Measurements from ENCODE around the gene GMCL1.
"Not testable (repeated sequence)": the region's sequence is repeated elsewhere in the genome, so short reads cannot be mapped to it uniquely, and the experiment has no call there.

Gene GMCL1

GRCh38 chr2:69791045-69791444, 38.4 kb upstream of the GMCL1 start:
- TF ChIP-seq POLR2AphosphoS5 (IDR thresholded peaks at IDR 0.05; ENCODE audit: low read depth, low read length) (no peak), POLR2A (IDR thresholded peaks at IDR 0.05; ENCODE audit: low read depth, low read length) (no peak), TAF1 (IDR thresholded peaks at IDR 0.05; ENCODE audit: borderline replicate concordance, low read depth, low read length) (no peak)
- DNase-seq (ENCODE audit: insufficient read length), result no peak
- no peak for FAIRE-seq

- DNase-seq (ENCODE audit: insufficient read length), result no peak
- FAIRE-seq, result no peak
- TF ChIP-seq POLR2AphosphoS5 (IDR thresholded peaks at IDR 0.05; ENCODE audit: low read depth, low read length) (no peak), TAF1 (IDR thresholded peaks at IDR 0.05; ENCODE audit: borderline replicate concordance, low read depth, low read length) (no peak), POLR2A (IDR thresholded peaks at IDR 0.05; ENCODE audit: low read depth, low read length) (no peak)
These were observed 33.3 kb upstream of the GMCL1 start for GRCh38 chr2:69796174-69796573.

GRCh38 chr2:69797235-69797634, 32.2 kb upstream of the GMCL1 start:
- FAIRE-seq (no peak), DNase-seq (ENCODE audit: insufficient read length) (no peak)
- TF ChIP-seq POLR2A (IDR thresholded peaks at IDR 0.05; ENCODE audit: low read depth, low read length), result no peak
- no peak for TF ChIP-seq TAF1 (IDR thresholded peaks at IDR 0.05; ENCODE audit: borderline replicate concordance, low read depth, low read length)
- no peak for TF ChIP-seq POLR2AphosphoS5 (IDR thresholded peaks at IDR 0.05; ENCODE audit: low read depth, low read length)

GRCh38 chr2:69797836-69798289, 31.6 kb upstream of the GMCL1 start:
- TF ChIP-seq TAF1 (IDR thresholded peaks at IDR 0.05; ENCODE audit: borderline replicate concordance, low read depth, low read length), result no peak
- no peak for TF ChIP-seq POLR2AphosphoS5 (IDR thresholded peaks at IDR 0.05; ENCODE audit: low read depth, low read length)
- TF ChIP-seq POLR2A (IDR thresholded peaks at IDR 0.05; ENCODE audit: low read depth, low read length), result no peak
- FAIRE-seq, result no peak
- DNase-seq (ENCODE audit: insufficient read length), result no peak

- no peak for FAIRE-seq
- no peak for TF ChIP-seq POLR2A (IDR thresholded peaks at IDR 0.05; ENCODE audit: low read depth, low read length)
- TF ChIP-seq TAF1 (IDR thresholded peaks at IDR 0.05; ENCODE audit: borderline replicate concordance, low read depth, low read length), result no peak
- no peak for TF ChIP-seq POLR2AphosphoS5 (IDR thresholded peaks at IDR 0.05; ENCODE audit: low read depth, low read length)
- no peak for DNase-seq (ENCODE audit: insufficient read length)
These were observed 31.1 kb upstream of the GMCL1 start for GRCh38 chr2:69798290-69798908.

GRCh38 chr2:69798909-69799526, 30.4 kb upstream of the GMCL1 start:
- no peak for TF ChIP-seq TAF1 (IDR thresholded peaks at IDR 0.05; ENCODE audit: borderline replicate concordance, low read depth, low read length)
- no peak for TF ChIP-seq POLR2A (IDR thresholded peaks at IDR 0.05; ENCODE audit: low read depth, low read length)
- no peak for TF ChIP-seq POLR2AphosphoS5 (IDR thresholded peaks at IDR 0.05; ENCODE audit: low read depth, low read length)
- FAIRE-seq (peak; percentile 69), DNase-seq (ENCODE audit: insufficient read length) (no peak)

GRCh38 chr2:69801745-69802290, 27.6 kb upstream of the GMCL1 start:
- no peak for FAIRE-seq
- DNase-seq (ENCODE audit: insufficient read length), result no peak
- no peak for TF ChIP-seq POLR2A (IDR thresholded peaks at IDR 0.05; ENCODE audit: low read depth, low read length)
- TF ChIP-seq TAF1 (IDR thresholded peaks at IDR 0.05; ENCODE audit: borderline replicate concordance, low read depth, low read length), result no peak
- no peak for TF ChIP-seq POLR2AphosphoS5 (IDR thresholded peaks at IDR 0.05; ENCODE audit: low read depth, low read length)

- not testable (repeated sequence) for DNase-seq (ENCODE audit: insufficient read length); FAIRE-seq
These were observed 26.6 kb upstream of the GMCL1 start for GRCh38 chr2:69802781-69803367.

- DNase-seq (ENCODE audit: insufficient read length) (no peak), FAIRE-seq (no peak)
- TF ChIP-seq POLR2A (IDR thresholded peaks at IDR 0.05; ENCODE audit: low read depth, low read length) (no peak), POLR2AphosphoS5 (IDR thresholded peaks at IDR 0.05; ENCODE audit: low read depth, low read length) (no peak), TAF1 (IDR thresholded peaks at IDR 0.05; ENCODE audit: borderline replicate concordance, low read depth, low read length) (no peak)
These were observed 25.0 kb upstream of the GMCL1 start for GRCh38 chr2:69804416-69804815.

GRCh38 chr2:69805887-69806286, 23.6 kb upstream of the GMCL1 start:
- FAIRE-seq (no peak), DNase-seq (ENCODE audit: insufficient read length) (no peak)
- TF ChIP-seq TAF1 (IDR thresholded peaks at IDR 0.05; ENCODE audit: borderline replicate concordance, low read depth, low read length) (no peak), POLR2A (IDR thresholded peaks at IDR 0.05; ENCODE audit: low read depth, low read length) (no peak), POLR2AphosphoS5 (IDR thresholded peaks at IDR 0.05; ENCODE audit: low read depth, low read length) (no peak)

- no peak for TF ChIP-seq POLR2A (IDR thresholded peaks at IDR 0.05; ENCODE audit: low read depth, low read length)
- no peak for TF ChIP-seq TAF1 (IDR thresholded peaks at IDR 0.05; ENCODE audit: borderline replicate concordance, low read depth, low read length)
- no peak for TF ChIP-seq POLR2AphosphoS5 (IDR thresholded peaks at IDR 0.05; ENCODE audit: low read depth, low read length)
- DNase-seq (ENCODE audit: insufficient read length) (no peak), FAIRE-seq (no peak)
These were observed 21.5 kb upstream of the GMCL1 start for GRCh38 chr2:69807821-69808540.

Measured in GM12892 (cell line).